ENCODE measurements around the gene SHH.

SHH gene

DNA sequence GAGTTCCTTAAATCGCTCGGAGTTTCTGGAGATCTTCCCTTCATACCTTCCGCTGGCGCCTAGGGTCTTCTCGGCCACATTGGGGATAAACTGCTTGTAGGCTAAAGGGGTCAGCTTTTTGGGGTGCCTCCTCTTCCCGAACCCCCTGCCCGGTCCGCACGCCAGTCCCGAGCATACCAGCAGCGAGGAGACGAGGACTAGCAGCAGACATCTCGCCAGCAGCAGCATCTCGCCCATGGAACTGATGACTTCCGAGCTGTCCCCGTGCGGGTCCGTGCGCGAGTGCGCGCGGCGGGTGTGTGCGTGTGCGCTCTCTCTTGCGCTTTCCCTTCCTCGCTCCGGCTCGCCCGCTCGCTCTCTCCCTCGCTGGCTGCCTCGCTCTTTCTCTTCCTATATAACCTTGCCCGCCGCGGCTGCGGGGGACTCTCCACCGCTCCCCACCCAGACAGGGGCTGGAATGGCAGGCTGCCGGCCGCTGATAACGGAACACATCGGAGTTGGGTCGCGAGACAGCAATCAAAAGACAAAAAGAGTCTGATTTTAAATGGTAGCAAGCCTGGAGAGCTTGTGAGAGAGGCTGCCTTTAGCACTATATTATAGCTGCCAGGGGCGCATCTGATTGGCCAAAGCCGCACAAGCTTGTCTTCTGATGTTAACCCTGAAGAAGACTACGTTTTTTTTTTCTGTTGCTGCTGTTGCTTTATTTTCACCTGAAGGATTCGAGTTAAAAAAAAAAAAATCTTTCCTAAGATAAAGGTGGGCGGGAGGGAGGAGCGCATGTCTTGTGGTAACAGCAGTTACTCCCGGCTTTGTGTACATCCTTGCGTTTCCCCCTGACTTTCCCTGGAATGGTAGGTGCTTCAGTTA lies at the start of gene SHH:
Gene SHH (minus strand): TSS at position 569 of the 867 bp plus-strand sequence. CDS start 341 bp downstream, at position 228.
- DNase-seq = no peak

- no peak for DNase-seq
These were observed 49.2 kb upstream of the SHH start for GRCh38 chr7:155861480-155861868.

DNA sequence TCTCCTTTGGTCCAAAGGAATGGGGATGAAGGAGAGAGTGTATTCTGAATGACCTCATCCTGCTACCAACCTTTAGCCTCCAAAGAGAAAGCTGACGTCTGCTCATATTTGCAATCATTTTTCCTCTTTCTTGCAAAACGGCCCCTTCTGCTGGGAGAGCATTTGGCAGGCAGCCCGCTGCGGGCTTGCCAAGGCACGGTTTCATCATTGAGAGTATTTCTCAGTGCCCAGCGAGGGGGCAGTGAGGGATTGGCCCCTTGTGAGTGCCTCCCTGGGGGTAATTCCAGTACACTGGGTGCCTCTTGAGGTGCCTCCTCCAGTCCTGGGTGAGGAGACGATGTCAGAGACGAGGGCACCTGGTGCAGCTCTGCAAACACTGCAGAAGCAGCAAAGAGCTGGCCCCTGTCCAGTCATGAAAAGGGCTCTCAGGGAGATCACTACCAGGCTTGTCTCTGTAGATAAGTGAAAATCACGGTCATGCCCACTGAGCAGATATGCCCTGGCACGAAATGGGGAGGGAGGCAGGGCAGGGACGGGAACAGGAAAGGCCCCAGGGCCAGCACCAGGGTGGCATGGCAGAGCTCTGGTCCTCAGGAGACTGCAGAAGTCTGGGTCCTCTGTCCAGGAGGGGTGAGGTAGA lies 48.7 kb upstream of the SHH start:
- DNase-seq = no peak

DNA sequence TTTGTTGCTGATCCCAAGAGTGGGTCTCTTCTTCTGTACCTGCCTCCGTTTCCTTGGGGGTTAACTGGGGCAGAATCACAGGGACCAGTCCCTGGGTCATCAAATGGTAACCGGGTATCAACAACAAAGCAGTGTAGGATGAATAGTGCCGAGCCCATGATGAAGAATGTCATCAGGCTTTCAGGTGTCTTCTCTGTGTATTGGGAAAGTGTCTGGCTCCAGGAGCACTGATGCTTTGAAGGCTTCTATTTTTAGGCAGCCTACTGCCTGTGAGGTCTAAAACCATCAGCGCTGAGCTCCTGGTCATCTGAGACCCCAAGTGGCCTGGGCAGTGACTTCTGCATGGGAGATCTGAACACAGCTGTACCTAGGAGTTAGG lies 48.2 kb upstream of the SHH start:
- DNase-seq = no peak

DNA sequence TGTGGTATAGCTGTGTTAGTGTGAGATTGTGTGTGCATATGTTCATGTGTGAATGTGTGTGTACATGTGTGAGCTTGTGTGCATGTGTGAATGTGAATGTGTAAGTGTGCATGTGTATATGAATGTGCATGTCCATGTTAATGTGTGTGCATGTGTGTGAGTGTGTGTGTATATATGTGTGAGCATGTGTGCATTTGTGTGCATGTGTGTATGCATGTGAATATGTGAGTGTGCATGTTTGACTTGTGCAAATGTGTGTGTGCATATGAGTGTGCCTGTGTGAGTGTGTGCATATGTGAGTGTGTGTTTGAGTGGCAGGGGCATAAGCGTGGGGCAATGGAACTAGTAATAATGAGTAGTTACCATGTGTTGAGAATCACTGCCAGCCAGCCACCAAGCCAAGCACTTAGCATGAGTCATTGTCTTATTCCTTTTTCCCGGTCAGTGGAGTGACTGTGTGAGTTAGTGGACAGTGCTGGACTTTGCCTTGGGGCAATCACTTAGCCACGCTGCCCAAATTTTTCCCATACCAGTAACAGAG lies 46.3 kb upstream of the SHH start:
- DNase-seq = no peak

DNA sequence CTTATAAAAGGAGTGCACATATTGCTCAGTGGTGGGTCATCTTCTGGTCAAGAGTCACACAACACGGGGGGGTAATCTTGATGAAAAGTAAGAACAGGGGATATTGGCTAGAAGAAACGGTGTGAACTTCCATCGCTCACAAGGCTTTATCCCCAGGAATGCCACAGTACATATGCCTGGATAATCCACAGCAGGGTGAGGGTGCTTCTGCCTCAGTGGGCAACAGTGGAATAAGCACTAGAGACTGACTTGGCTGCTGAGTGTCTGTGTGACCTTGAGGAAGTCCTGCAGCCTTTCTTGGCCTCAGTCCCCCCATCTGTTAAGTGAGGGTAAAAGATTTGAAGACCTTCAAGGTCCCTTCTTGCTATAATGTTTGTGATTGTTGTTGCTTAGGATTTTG lies 44.9 kb upstream of the SHH start:
- DNase-seq = no peak

DNA sequence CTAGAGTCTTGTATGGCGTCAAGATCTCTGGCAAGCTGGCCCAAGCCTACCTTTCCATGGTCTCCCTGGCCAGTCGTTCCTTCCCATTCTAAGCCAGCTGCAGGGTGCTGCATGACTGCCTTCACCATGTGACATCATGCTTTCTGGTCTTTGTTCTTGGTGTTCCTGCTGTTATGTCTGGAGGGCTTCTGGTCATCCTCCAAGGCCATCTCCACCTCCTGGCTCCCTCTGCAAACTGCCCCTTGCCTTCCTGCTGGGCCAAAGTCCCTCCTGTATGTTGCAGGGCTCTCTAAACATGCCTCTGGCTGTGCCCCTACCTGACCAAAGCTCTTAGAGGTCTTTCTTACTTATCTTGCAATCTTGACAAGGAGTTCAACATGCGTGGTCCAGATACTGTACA lies 44.4 kb upstream of the SHH start:
- no peak for DNase-seq

GRCh38 chr7:155852426-155853301 lies 40.4 kb upstream of the SHH start:
- no peak for DNase-seq

- DNase-seq = no peak
These were observed 39.6 kb upstream of the SHH start for GRCh38 chr7:155851892-155852291.

GRCh38 chr7:155850766-155851678 lies 38.8 kb upstream of the SHH start:
- no peak for DNase-seq

DNA sequence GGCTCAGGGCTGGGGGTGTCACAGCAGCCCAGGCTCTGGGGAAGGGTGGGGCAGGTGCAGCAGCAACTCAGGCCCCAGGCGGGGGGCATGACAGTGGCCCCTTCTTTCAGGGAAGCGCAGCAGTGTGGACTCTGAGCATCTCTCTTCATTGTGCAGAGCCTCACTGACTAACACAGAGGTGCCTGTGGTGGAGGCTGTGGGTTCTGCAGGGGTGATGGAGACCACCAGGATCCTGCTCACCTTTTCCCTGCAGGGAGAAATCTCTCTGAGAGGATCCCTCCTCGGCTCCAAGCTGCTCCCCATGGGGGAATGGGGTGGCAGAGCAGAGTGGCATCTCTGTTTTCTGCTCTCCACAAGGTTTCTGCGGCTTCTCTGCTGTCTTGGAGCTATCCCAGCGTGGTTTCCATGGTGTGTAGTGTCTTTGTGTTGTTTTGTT lies 37.8 kb upstream of the SHH start:
- no peak for DNase-seq

GRCh38 chr7:155848691-155849669 lies 36.7 kb upstream of the SHH start:
- no peak for DNase-seq

GRCh38 chr7:155847821-155848435 lies 35.7 kb upstream of the SHH start:
- DNase-seq = no peak

- DNase-seq = no peak
These were observed 34.7 kb upstream of the SHH start for GRCh38 chr7:155846936-155847335.

DNA sequence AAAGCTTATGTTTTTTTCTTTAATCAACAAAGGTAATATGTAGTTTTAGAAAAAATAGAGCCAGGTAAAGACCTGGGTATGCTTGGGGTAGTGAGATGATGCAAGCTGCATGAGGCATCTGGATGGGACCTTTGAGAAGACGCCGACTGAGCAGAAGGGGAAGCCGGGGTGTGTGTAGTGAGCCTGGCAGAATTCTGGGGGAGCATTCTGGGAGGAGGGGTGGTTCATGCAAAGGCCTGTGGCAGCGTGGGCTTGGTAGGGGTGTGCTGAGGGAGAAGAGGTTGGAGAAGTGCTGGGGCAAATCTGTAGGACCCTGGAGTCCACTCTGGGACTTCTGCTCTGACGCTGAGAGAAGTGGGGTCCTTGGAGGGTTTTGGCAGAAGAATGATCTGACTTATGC lies 33.9 kb upstream of the SHH start:
- DNase-seq = no peak

GRCh38 chr7:155845226-155845625 lies 33.0 kb upstream of the SHH start:
- DNase-seq = no peak

GRCh38 chr7:155844526-155844925 lies 32.3 kb upstream of the SHH start:
- no peak for DNase-seq

GRCh38 chr7:155844019-155844453 lies 31.8 kb upstream of the SHH start:
- DNase-seq = no peak

- no peak for DNase-seq
These were observed 31.3 kb upstream of the SHH start for GRCh38 chr7:155843426-155844018.
